Testis (tissue), 3 donors: ENCODE data around the gene ANKRD33. TPM values are rescaled to one million over a fixed set of nuclear protein-coding genes. Genes with fewer than 3 reads are reported as not detected.

ENCODE experiments used
- DNase-seq: peaks from one replicate; pipeline ENCODE4 v3.0.0-alpha.2; 2019
- H3K27ac ChIP-seq, 2 donors: fragments of 200-600 bp; sonication (generic); one replicate each; pipeline ENCODE4 v1.5.1; 2019
- H3K27me3 ChIP-seq: fragments of 200-600 bp; sonication (generic); one replicate; pipeline ENCODE4 v1.5.1; 2019
- H3K36me3 ChIP-seq: fragments of 200-600 bp; sonication (generic); one replicate; pipeline ENCODE4 v1.5.1; 2017; ENCODE audit warnings: low read depth; ENCODE audit errors: missing control alignments
- H3K4me1 ChIP-seq: fragments of 200-600 bp; sonication (generic); one replicate; pipeline ENCODE4 v1.5.1; 2019
- H3K4me3 ChIP-seq, 2 donors: fragments of 200-600 bp; sonication (generic); one replicate each; pipeline ENCODE4 v1.5.1; 2017 to 2019
- H3K9me3 ChIP-seq: fragments of 200-600 bp; sonication (generic); one replicate; pipeline ENCODE4 v1.5.1; 2017
- CTCF ChIP-seq, 3 experiments: fragments of 450-650 bp in 2 of 3; fragments of 200-600 bp in 1 of 3; sonication (generic) in 1 of 3; IDR thresholded peaks; one replicate each; pipeline ENCODE4 v1.5.1; 2016 to 2019; ENCODE audit warnings: antibody characterized with exemption in 3 of 3, mild to moderate bottlenecking in 2 of 3, moderate library complexity in 1 of 3
- POLR2A ChIP-seq: fragments of 450-650 bp; IDR thresholded peaks from one replicate; pipeline ENCODE4 v1.6.1; 2017; ENCODE audit warnings: antibody characterized with exemption, mild to moderate bottlenecking, moderate library complexity
- WGBS, 2 donors: methylation state at CpG; one replicate each; pipeline ENCODE4 v1.1.5; 2018; 5-methylcytosine and 5-hydroxymethylcytosine counted together
- intact Hi-C: fragments of 100-400 bp; cut with DNase I; formaldehyde crosslinking; loops from one replicate; pipeline ENCODE4 v1.15.1; 2023; ENCODE audit warnings: low total_unique reads
- polyA plus RNA-seq: library from polyadenylated mRNA; stranded (reverse); fragments of 350-450 nt; fragmentation: Illumina TruSeq; extraction: RNeasy Lipid Tissue Mini Kit (QIAGEN cat#74804); gene quantifications from one replicate; pipeline ENCODE4 v1.2.3, GENCODE V29; 2014; ENCODE audit warnings: low read depth, low replicate concordance; ENCODE audit not compliant: insufficient read depth
- total RNA-seq, 2 donors: library from RNA; depleted of rRNA; stranded (reverse); fragments of >200 nt; gene quantifications; one replicate each; pipeline ENCODE4 v1.2.3, GENCODE V29; 2016

The ANKRD33 gene
- total and polyA plus RNA-seq, 3 donors from 2014 or later: 0.25 to 0.68 TPM; not detected in 1

- H3K4me1 ChIP-seq: peaks cover 10% of the 10 kb centered on the region
- DNase-seq: no peak
- no peak overlapping the region for H3K4me3 ChIP-seq
- no peaks in the 10 kb centered on the region for H3K36me3 ChIP-seq
- no peaks in the 10 kb centered on the region for H3K27me3 ChIP-seq
- no peak overlapping the region for H3K27ac ChIP-seq
- WGBS, 2 donors: 85 to 91% methylated on average over 3 of the region's 3 CpGs
- intact Hi-C loops: no loop called here
- TF ChIP-seq POLR2A (no peak), CTCF (IDR thresholded peaks at IDR 0.05) (no peak)
- H3K9me3 ChIP-seq: no peaks in the 10 kb centered on the region
These were observed 37.6 kb downstream of the ANKRD33 start for GRCh38 chr12:51925346-51926063.

- TF ChIP-seq POLR2A (no peak), CTCF (IDR thresholded peaks at IDR 0.05) (no peak)
- intact Hi-C loops: no loop called here
- H3K4me1 ChIP-seq: peaks cover 10% of the 10 kb centered on the region
- H3K27ac ChIP-seq: no peak overlapping the region
- H3K27me3 ChIP-seq: no peaks in the 10 kb centered on the region
- no peak for DNase-seq
- 66 to 82% methylated on average over 8 of the region's 8 CpGs for WGBS, 2 donors
- no peak overlapping the region for H3K4me3 ChIP-seq
- H3K9me3 ChIP-seq: no peaks in the 10 kb centered on the region
- no peaks in the 10 kb centered on the region for H3K36me3 ChIP-seq
These were observed 38.2 kb downstream of the ANKRD33 start for GRCh38 chr12:51926064-51926632.

- intact Hi-C loops: no loop called here
- Histone ChIP-seq H3K4me3 (no peak overlapping the region), H3K4me1 (peaks cover 10% of the 10 kb centered on the region), H3K36me3 (no peaks in the 10 kb centered on the region), H3K27me3 (no peaks in the 10 kb centered on the region), H3K27ac (no peak overlapping the region), H3K9me3 (no peaks in the 10 kb centered on the region)
- TF ChIP-seq CTCF (IDR thresholded peaks at IDR 0.05): no peak
- no peak for TF ChIP-seq POLR2A
- DNase-seq: no peak
- 92 to 98% methylated on average over 2 of the region's 2 CpGs for WGBS, 2 donors
These were observed 38.8 kb downstream of the ANKRD33 start for GRCh38 chr12:51926718-51927117.

GRCh38 chr12:51932218-51933076 is 44.5 kb downstream of the ANKRD33 start:
- H3K27me3 ChIP-seq: no peaks in the 10 kb centered on the region
- TF ChIP-seq POLR2A: no peak
- TF ChIP-seq CTCF (IDR thresholded peaks at IDR 0.05): no peak
- no peak overlapping the region for H3K4me3 ChIP-seq
- no peaks in the 10 kb centered on the region for H3K9me3 ChIP-seq
- intact Hi-C loops: no loop called here
- H3K27ac ChIP-seq: no peak overlapping the region
- WGBS, 2 donors: 83 to 86% methylated on average over 5 of the region's 5 CpGs
- no peaks in the 10 kb centered on the region for H3K36me3 ChIP-seq
- no peak for DNase-seq
- no peaks in the 10 kb centered on the region for H3K4me1 ChIP-seq
